Right atrium auricular region (tissue), 2 donors: Measurements from ENCODE around the gene RRP15. TPM values are rescaled to one million over a fixed set of nuclear protein-coding genes. Genes with fewer than 3 reads are reported as not detected.
A peak's percentile ranks its signal among the peaks of the same experiment; 100 is the strongest.

ENCODE experiments used
- DNase-seq: peaks from one replicate; pipeline ENCODE4 v3.0.0-alpha.2; 2019; ENCODE audit warnings: low spot score
- H3K27ac ChIP-seq, 2 donors: fragments of 200-600 bp; sonication (generic); 1 replicate in 1 of 2; 2 replicates in 1 of 2; pipeline ENCODE4 v1.5.1; 2016 to 2019
- H3K27me3 ChIP-seq, 2 donors: fragments of 200-600 bp; sonication (generic); one replicate each; pipeline versions ENCODE4 v1.5.1 to v1.6.0; 2017 to 2019
- H3K36me3 ChIP-seq: fragments of 200-600 bp; sonication (generic); one replicate; pipeline ENCODE4 v1.5.1; 2016
- H3K4me1 ChIP-seq, 2 donors: fragments of 200-600 bp; sonication (generic); one replicate each; pipeline versions ENCODE4 v1.5.1 to v1.6.0; 2017 to 2019
- H3K4me3 ChIP-seq, 2 donors: fragments of 200-600 bp; sonication (generic); 1 replicate in 1 of 2; 2 replicates in 1 of 2; pipeline ENCODE4 v1.5.1; 2017 to 2019; ENCODE audit warnings: mild to moderate bottlenecking in 1 of 2, moderate library complexity in 1 of 2
- H3K9me3 ChIP-seq, 2 donors: fragments of 200-600 bp; sonication (generic); one replicate each; pipeline ENCODE4 v1.5.1; 2019
- CTCF ChIP-seq, 2 donors: fragments of 200-600 bp; sonication (generic); IDR thresholded peaks; one replicate each; pipeline ENCODE4 v1.5.1; 2019; ENCODE audit warnings: antibody characterized with exemption in 2 of 2
- total RNA-seq, 2 donors: library from RNA; depleted of rRNA; stranded (reverse); fragments of >200 nt; gene quantifications; one replicate each; pipeline ENCODE4 v1.1.0, GENCODE V29; 2016

RRP15 gene
- total RNA-seq, 2 donors from 2014 or later, result 5.3 to 6.2 TPM

- TF ChIP-seq CTCF (IDR thresholded peaks at IDR 0.05), result no peak
- peaks cover 0 to 8% of the 10 kb centered on the region in 2 donors for H3K4me1 ChIP-seq
Observed at GRCh38 chr1:218357893-218358232, 72.8 kb downstream of the RRP15 start.

GRCh38 chr1:218361298-218362065, 76.4 kb downstream of the RRP15 start:
- no peaks in the 10 kb centered on the region for H3K9me3 ChIP-seq
- H3K36me3 ChIP-seq, result no peaks in the 10 kb centered on the region
- no peak overlapping the region for H3K4me3 ChIP-seq
- peak in 1 of 2 donors; percentile 61 for TF ChIP-seq CTCF (IDR thresholded peaks at IDR 0.05)
- no peaks in the 10 kb centered on the region for H3K27me3 ChIP-seq
- no peak for DNase-seq
- H3K4me1 ChIP-seq, result peaks cover 0 to 26% of the 10 kb centered on the region in 2 donors
- no peak overlapping the region for H3K27ac ChIP-seq

More at GRCh38 chr1:218357893-218358232, 72.8 kb downstream of the RRP15 start:
- Histone ChIP-seq H3K27me3 (no peaks in the 10 kb centered on the region), H3K4me3 (no peak overlapping the region), H3K9me3 (no peaks in the 10 kb centered on the region), H3K36me3 (no peaks in the 10 kb centered on the region), H3K27ac (peak overlapping the region; percentile 46 to 52)
- no peak for DNase-seq

- no peaks in the 10 kb centered on the region for H3K36me3 ChIP-seq
- H3K27me3 ChIP-seq, result no peaks in the 10 kb centered on the region
- peaks cover 0 to 19% of the 10 kb centered on the region in 2 donors for H3K4me1 ChIP-seq
- no peaks in the 10 kb centered on the region for H3K9me3 ChIP-seq
- no peak for DNase-seq
- TF ChIP-seq CTCF (IDR thresholded peaks at IDR 0.05), result no peak
- H3K27ac ChIP-seq, result no peak overlapping the region
- no peak overlapping the region for H3K4me3 ChIP-seq
Observed at GRCh38 chr1:218362418-218363076, 77.5 kb downstream of the RRP15 start.

- no peak overlapping the region for H3K4me3 ChIP-seq
- TF ChIP-seq CTCF (IDR thresholded peaks at IDR 0.05), result no peak
- H3K4me1 ChIP-seq, result peaks cover 0 to 19% of the 10 kb centered on the region in 2 donors
- no peak for DNase-seq
- H3K9me3 ChIP-seq, result no peaks in the 10 kb centered on the region
- no peaks in the 10 kb centered on the region for H3K27me3 ChIP-seq
- no peak overlapping the region for H3K27ac ChIP-seq
- H3K36me3 ChIP-seq, result no peaks in the 10 kb centered on the region
Observed at GRCh38 chr1:218363141-218363540, 78.0 kb downstream of the RRP15 start.

- Histone ChIP-seq H3K27ac (peak overlapping the region; percentile 44 to 54), H3K9me3 (no peaks in the 10 kb centered on the region), H3K4me1 (peaks cover 0 to 19% of the 10 kb centered on the region in 2 donors), H3K27me3 (no peaks in the 10 kb centered on the region), H3K36me3 (no peaks in the 10 kb centered on the region), H3K4me3 (no peak overlapping the region)
- no peak for DNase-seq
- TF ChIP-seq CTCF (IDR thresholded peaks at IDR 0.05), result no peak
Observed at GRCh38 chr1:218364028-218364710, 79.1 kb downstream of the RRP15 start.
